22Rv1 (cell line): Measurements from ENCODE around the gene CLASP1.
"Not testable (repeated sequence)": the region's sequence is repeated elsewhere in the genome, so short reads cannot be mapped to it uniquely, and the experiment has no call there.

Source experiments
- H3K27ac ChIP-seq: fragments of 450-650 bp; 2 replicates; pipeline ENCODE4 v1.5.1; 2017
- ZFX ChIP-seq: fragments of 450-650 bp; IDR thresholded peaks from 2 replicates; pipeline ENCODE4 v1.6.1; 2017; ENCODE audit warnings: antibody characterized with exemption, borderline replicate concordance
- TF ChIP-seq, protein P1 (sequence below): fragments of 450-650 bp; IDR thresholded peaks from 2 replicates; pipeline ENCODE4 v1.5.1; 2017; ENCODE audit warnings: mild to moderate bottlenecking

CLASP1 gene

DNA sequence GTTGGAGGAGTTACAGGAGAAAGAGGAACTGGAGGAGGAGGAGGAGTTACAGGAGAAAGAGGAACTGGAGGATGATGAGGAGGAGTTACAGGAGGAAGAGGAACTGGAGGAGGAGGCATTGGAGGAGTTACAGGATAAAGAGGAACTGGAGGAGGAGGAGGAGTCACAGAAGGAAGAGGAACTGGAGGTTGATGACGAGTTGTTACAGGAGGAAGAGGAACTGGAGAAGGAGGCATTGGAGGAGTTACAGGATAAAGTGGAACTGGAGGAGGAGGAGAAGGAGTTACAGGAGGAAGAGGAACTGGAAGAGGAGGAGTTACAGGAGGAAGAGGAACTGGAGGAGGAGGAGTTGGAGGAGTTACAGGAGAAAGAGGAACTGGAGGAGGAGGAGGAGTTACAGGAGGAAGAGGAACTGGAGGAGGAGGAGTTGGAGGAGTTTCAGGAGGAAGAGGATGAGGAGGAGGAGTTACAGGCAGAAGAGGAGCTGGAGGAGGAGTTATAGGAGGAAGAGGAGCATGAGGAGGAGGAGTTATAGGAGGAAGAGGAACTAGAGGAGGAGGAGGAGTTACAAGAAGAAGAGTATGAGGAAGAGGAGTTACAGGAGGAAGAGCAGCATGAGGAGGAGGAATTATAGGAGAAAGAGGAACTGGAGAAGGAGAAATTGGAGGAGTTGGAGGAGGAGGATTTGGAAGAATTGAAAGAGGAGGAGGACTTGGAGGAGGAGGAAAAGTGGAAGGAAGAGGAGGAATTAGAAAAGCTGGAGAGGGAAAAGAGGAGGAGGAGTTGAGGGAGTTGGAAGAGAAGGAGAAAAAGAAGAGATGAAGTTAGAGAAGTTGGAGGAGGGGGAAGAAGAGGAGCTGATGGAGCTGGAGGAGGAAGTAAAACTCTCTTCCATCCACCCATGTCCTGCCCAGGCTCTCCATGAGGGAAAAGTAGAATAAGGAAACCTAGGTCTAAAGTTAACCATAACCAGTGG is 37.2 kb downstream of the CLASP1 start:
- TF ChIP-seq, protein P1, sequence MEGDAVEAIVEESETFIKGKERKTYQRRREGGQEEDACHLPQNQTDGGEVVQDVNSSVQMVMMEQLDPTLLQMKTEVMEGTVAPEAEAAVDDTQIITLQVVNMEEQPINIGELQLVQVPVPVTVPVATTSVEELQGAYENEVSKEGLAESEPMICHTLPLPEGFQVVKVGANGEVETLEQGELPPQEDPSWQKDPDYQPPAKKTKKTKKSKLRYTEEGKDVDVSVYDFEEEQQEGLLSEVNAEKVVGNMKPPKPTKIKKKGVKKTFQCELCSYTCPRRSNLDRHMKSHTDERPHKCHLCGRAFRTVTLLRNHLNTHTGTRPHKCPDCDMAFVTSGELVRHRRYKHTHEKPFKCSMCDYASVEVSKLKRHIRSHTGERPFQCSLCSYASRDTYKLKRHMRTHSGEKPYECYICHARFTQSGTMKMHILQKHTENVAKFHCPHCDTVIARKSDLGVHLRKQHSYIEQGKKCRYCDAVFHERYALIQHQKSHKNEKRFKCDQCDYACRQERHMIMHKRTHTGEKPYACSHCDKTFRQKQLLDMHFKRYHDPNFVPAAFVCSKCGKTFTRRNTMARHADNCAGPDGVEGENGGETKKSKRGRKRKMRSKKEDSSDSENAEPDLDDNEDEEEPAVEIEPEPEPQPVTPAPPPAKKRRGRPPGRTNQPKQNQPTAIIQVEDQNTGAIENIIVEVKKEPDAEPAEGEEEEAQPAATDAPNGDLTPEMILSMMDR, result no peak
- TF ChIP-seq ZFX, result no peak
- H3K27ac ChIP-seq, result no peak overlapping the region

DNA sequence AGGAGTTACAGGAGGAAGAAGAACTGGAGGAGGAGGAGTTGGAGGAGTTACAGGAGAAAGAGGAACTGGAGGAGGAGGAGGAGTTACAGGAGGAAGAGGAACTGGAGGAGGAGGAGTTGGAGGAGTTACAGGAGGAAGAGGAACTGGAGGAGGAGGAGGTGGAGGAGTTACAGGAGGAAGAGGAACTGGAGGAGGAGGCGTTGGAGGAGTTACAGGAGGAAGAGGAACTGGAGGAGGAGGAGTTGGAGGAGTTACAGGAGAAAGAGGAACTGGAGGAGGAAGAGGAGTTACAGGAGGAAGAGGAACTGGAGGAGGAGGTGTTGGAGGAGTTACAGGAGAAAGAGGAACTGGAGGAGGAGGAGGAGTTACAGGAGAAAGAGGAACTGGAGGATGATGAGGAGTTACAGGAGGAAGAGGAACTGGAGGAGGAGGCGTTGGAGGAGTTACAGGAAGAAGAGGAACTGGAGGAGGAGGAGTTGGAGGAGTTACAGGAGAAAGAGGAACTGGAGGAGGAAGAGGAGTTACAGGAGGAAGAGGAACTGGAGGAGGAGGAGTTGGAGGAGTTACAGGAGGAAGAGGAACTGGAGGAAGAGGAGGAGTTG is 38.1 kb downstream of the CLASP1 start:
- H3K27ac ChIP-seq, result not testable (repeated sequence)

DNA sequence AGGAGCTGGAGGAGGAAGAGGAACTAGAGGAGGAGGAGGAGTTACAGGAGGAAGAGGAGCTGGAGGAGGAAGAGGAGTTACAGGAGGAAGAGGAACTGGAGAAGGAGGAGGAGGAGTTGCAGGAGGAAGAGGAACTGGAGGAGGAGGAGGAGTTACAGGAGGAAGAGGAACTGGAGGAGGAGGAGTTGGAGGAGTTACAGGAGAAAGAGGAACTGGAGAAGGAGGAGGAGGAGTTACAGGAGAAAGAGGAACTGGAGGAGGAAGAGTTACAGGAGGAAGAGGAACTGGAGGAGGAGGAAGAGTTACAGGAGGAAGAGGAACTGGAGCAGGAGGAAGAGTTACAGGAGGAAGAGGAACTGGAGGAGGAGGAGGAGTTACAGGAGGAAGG is 38.8 kb downstream of the CLASP1 start:
- not testable (repeated sequence) for H3K27ac ChIP-seq

DNA sequence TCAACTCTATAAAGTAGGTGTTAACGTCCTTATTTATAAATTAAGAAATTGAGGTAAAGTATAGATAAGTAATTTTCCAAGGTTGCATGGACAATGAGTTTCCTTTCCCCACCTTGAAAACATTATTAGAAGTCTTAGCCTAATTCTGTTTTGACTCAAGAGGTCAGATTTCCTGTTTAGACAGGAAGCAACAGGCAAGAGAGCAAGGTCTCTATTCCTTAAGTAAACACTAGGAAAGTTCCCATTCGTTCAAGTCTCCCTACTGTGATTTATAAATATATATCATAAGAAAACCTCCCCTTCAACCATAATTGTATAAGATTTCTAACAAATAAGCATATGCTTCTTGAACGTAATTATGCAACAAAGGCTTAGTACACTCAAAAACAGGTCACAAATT is 40.3 kb downstream of the CLASP1 start:
- TF ChIP-seq, protein P1, result no peak
- H3K27ac ChIP-seq, result no peak overlapping the region

DNA sequence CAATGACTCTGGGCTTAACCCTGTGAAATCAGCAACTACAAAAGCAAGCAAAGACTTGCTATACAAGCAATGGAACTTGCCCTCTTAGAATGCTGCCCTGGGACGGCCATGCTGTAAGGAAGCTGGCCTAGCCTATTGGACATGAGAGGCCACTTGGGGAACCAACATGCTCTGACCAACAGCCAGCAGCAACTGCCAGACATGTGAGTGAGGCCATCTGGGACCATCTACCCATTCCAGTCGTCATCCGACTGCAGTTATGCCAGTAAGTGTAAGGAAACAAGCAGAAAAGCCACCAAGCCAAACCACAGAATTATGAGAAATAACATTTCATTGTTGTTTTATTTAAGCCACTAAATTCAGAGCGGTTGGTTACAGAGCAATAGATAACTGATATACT is 40.9 kb downstream of the CLASP1 start:
- no peak overlapping the region for H3K27ac ChIP-seq

DNA sequence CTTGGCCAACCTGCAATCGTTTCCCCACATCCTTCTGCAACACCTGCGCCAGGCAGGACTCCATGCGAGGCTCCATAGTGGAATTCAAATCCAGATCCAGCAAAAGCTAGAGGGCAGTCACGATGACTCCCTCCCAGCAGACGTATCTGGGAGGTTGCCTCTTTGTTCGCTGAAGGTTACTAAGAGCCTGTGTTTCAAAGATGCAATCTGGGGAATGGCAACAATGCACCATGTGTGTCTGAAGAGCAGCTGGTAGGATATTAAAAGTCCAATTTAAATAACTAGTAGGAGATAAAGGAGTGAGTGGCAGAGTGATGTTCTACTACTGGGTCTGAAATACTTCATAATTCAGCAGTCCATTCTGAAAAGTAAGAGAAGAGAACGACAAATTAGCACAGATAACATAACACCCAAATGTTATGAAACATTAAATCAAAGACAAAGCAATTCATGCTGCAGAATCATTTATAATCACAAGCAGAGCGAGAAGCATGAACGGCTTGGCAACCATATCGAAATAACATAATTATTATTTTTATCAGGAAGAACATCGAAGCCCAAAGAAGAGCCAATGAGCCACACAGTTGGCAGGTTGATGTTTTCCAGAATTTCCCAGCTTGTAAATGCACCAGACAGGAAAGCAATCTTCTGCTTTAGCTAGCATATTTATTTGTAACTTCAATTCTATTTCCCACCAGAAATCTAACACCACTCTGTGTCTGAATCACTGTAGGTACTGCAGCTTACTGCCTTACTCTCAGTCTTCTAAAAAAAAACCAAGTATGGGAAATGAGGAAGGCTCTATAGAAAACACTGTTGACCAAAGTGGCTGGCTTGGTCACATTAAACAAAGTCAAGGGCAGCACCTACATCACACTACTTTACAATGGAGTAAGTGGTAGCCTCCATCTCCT is 43.2 kb downstream of the CLASP1 start:
- TF ChIP-seq, protein P1, result no peak
- no peak overlapping the region for H3K27ac ChIP-seq

More for the DNA sequence above, 40.9 kb downstream of the CLASP1 start:
- TF ChIP-seq, protein P1, result no peak
- no peak for TF ChIP-seq ZFX

DNA sequence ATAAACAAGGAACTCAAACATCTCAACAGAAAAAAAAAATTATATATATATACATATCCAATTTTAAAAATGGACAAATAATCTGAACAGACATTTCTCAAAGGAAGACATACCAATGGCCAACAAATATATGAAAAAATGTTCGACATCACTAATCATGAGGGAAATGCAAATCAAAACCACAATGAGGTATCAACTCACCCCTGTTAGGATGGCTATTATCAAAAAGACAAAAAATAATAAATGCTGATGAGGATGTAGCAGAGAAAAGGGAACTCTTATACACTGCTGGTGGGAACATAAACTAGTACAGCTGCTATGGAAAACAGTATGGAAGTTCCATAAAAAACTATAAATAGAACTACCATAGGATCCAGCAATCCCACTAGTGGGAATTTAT is 46.1 kb downstream of the CLASP1 start:
- TF ChIP-seq, protein P1, result no peak
- TF ChIP-seq ZFX, result no peak

More for the DNA sequence above, 46.1 kb downstream of the CLASP1 start:
- no peak overlapping the region for H3K27ac ChIP-seq
